ENCODE data around the gene KNDC1.

The KNDC1 gene

DNA sequence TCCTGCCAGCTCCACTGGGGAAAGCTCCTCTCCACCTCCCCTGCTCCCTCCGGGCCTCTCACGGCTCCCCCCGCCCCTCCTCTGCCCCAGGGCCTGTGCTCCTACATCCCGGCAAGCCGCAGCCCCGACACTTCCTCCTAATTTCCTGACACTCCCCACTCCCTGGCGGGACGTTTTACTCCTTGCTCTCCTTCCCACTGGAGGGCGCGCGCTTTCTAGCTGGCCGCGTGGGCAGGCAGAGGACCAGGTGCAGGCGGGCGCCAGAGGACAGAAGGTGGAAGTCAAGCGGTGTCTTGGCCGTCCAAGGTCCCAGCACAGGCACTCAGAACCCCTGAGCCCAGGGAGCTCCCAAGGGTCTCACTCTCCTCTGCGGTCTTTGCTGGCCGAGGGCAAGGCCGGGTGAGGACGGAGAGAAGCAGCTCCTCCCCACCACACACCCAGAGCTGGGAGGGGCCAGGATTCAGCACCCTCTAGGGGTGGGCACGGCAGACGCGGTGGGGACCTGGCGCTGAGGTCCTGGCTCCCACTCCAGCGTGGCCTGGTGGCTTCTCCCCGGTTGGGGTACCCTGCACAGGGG is 97.6 kb downstream of the KNDC1 start:
- H3K9ac ChIP-seq (ENCODE audit: low read length): peak overlapping the region; percentile 5
- H3K23ac ChIP-seq (ENCODE audit: low read length in 2 of 2): no peak overlapping the region
- H3K27me3 ChIP-seq (ENCODE audit: control insufficient read depth in 1 of 2, insufficient read depth in 1 of 2, low read length in 2 of 2): no peaks in the 10 kb centered on the region
- H3K36me3 ChIP-seq (ENCODE audit: control insufficient read depth in 1 of 2, insufficient read depth in 2 of 2, low read depth in 1 of 2, low read length in 2 of 2): no peaks in the 10 kb centered on the region
- H4K91ac ChIP-seq (ENCODE audit: low read length): peak overlapping the region; percentile 84
- H4K8ac ChIP-seq (ENCODE audit: low read length): peak overlapping the region; percentile 94
- no peak overlapping the region for H2BK5ac ChIP-seq (ENCODE audit: low read depth, low read length, poor library complexity, severe bottlenecking)
- H3K79me1 ChIP-seq (replicated peaks; ENCODE audit: low read length, poor library complexity, severe bottlenecking): no peaks in the 10 kb centered on the region
- H3K4ac ChIP-seq (ENCODE audit: low read depth in 1 of 2, low read length in 2 of 2): peak overlapping the region in 1 of 2 experiments; percentile 32
- peak overlapping the region; percentile 20 for H2AFZ ChIP-seq (ENCODE audit: low read depth, low read length)
- H3K4me2 ChIP-seq (ENCODE audit: low read length, poor library complexity, severe bottlenecking): peak overlapping the region; percentile 60
- H2BK12ac ChIP-seq (ENCODE audit: low read length in 2 of 2): peak overlapping the region; percentile 79 to 98
- no peak overlapping the region for H2AK5ac ChIP-seq (ENCODE audit: low read length, severe bottlenecking)
- 8% methylated on average over 27 of the region's 27 CpGs for WGBS
- no peak overlapping the region for H2BK120ac ChIP-seq (ENCODE audit: low read depth, low read length)
- peaks cover 44% of the 10 kb centered on the region for H3K4me1 ChIP-seq (ENCODE audit: control insufficient read depth, insufficient read depth, low read depth, low read length)
- DNase-seq: peak; percentile 48
- no peaks in the 10 kb centered on the region for H3K9me3 ChIP-seq (ENCODE audit: control insufficient read depth, low read length)
- H2BK15ac ChIP-seq (ENCODE audit: low read depth, poor library complexity, severe bottlenecking): peak overlapping the region; percentile 86
- peak overlapping the region in 1 of 2 experiments; percentile 79 for H3K14ac ChIP-seq (ENCODE audit: low read length in 2 of 2)
- peak overlapping the region; percentile 26 to 35 for H3K4me3 ChIP-seq (ENCODE audit: insufficient read depth in 1 of 2, low read depth in 1 of 2, low read length in 2 of 2)
- no peak overlapping the region for H3K27ac ChIP-seq (ENCODE audit: low read length, poor library complexity, severe bottlenecking)
- H3K18ac ChIP-seq (ENCODE audit: low read depth in 1 of 2, low read length in 2 of 2): peak overlapping the region; percentile 52 to 94

DNA sequence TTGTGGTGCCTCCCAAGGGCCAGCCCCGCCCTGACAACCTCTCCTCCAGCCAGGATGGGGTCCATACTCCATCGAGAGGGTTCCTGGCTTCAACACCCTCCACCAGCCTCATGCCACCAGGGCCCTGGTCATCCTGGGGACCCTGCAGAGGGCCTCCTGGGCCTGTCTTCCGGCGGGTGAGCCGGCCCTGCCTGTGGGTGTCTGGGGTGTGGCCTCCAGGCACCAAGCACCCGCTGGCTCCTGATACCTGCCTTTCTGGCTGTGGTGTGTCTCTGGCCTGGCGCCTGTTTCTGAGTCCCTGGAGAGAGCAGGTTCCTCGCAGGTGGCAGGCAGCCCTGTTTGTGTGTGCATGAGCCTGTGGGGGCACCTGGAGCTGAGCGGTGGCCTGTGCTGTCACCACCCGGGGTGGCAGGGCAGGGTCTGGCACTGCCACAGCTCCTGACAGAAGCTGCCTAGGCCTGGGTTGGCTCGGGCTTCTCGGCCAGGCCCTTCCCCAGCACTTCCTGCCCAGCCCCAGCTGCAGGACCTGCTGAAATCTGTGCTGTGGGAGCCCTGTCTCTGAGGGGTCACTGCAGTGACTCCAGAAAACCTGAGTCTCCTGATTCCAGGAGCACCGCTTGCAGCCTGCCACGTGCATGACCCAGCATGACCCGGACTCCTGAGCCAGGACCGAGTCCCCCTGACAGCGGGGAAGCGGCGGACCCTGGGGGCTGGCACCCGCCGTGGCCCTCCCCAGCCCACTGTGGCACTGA is 98.2 kb downstream of the KNDC1 start:
- Histone ChIP-seq H2BK5ac (ENCODE audit: low read depth, low read length, poor library complexity, severe bottlenecking) (no peak overlapping the region), H3K4me3 (ENCODE audit: insufficient read depth in 1 of 2, low read depth in 1 of 2, low read length in 2 of 2) (no peak overlapping the region), H3K18ac (ENCODE audit: low read depth in 1 of 2, low read length in 2 of 2) (peak overlapping the region; percentile 92 to 94), H3K23ac (ENCODE audit: low read length in 2 of 2) (peak overlapping the region in 1 of 2 experiments; percentile 27), H3K9me3 (ENCODE audit: control insufficient read depth, low read length) (no peaks in the 10 kb centered on the region), H2BK12ac (ENCODE audit: low read length in 2 of 2) (peak overlapping the region; percentile 89 to 98), H3K27me3 (ENCODE audit: control insufficient read depth in 1 of 2, insufficient read depth in 1 of 2, low read length in 2 of 2) (no peaks in the 10 kb centered on the region), H2AK5ac (ENCODE audit: low read length, severe bottlenecking) (peak overlapping the region; percentile 34), H4K91ac (ENCODE audit: low read length) (peak overlapping the region; percentile 98), H2BK15ac (ENCODE audit: low read depth, poor library complexity, severe bottlenecking) (peak overlapping the region; percentile 75), H3K14ac (ENCODE audit: low read length in 2 of 2) (peak overlapping the region in 1 of 2 experiments; percentile 3), H3K4me1 (ENCODE audit: control insufficient read depth, insufficient read depth, low read depth, low read length) (peaks cover 48% of the 10 kb centered on the region), H3K79me1 (replicated peaks; ENCODE audit: low read length, poor library complexity, severe bottlenecking) (no peaks in the 10 kb centered on the region), H3K27ac (ENCODE audit: low read length, poor library complexity, severe bottlenecking) (peak overlapping the region; percentile 91), H2AFZ (ENCODE audit: low read depth, low read length) (no peak overlapping the region), H3K9ac (ENCODE audit: low read length) (peak overlapping the region; percentile 5), H2BK120ac (ENCODE audit: low read depth, low read length) (peak overlapping the region; percentile 56), H3K4ac (ENCODE audit: low read depth in 1 of 2, low read length in 2 of 2) (peak overlapping the region; percentile 86 to 87), H3K36me3 (ENCODE audit: control insufficient read depth in 1 of 2, insufficient read depth in 2 of 2, low read depth in 1 of 2, low read length in 2 of 2) (peaks cover 0 to 3% of the 10 kb centered on the region in 2 experiments), H4K8ac (ENCODE audit: low read length) (peak overlapping the region; percentile 93), H3K4me2 (ENCODE audit: low read length, poor library complexity, severe bottlenecking) (peak overlapping the region; percentile 60)
- 77% methylated on average over 20 of the region's 21 CpGs for WGBS
- no peak for DNase-seq

DNA sequence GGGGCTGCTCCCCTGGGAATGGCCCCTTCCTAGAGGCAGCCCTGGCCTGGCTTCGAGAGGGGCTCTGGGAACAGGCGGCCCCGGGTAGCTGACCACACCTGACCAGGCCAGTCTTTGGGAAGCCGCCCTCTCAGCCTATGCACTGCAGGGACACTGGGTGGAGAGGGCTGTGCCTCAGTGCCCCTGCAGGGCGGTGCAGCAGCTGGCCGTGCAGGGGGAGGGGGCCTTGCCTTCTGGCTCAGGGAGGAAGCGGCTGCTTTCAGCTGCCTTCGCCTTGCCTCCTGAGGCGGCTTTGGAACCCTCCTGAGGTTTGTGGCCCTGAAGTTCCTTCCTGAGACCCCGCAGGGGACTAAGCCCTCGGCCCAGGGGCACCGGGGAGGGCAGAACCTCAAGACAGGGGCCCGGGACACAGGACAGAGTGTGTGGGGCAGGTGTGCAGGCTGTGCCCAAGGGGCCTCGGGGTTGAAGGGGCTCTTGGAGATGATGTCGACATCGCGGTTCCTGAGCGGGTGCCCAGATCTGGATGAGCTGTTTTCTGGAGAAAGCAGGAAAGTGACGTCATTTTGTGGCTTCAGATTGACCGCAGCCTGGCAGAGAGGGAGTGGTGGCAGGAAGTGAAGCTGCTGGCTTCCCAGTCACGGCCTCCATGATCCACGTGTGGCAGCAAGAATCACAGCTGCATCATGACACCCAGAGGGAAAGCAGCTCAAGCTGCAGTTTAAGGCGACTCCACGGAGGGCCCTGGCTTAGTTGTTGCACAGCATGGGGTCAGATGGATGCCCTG is 99.0 kb downstream of the KNDC1 start:
- H2BK15ac ChIP-seq (ENCODE audit: low read depth, poor library complexity, severe bottlenecking): peak overlapping the region; percentile 75
- peaks cover 48% of the 10 kb centered on the region for H3K4me1 ChIP-seq (ENCODE audit: control insufficient read depth, insufficient read depth, low read depth, low read length)
- peak overlapping the region; percentile 98 for H4K91ac ChIP-seq (ENCODE audit: low read length)
- H3K23ac ChIP-seq (ENCODE audit: low read length in 2 of 2): peak overlapping the region in 1 of 2 experiments; percentile 27
- peak overlapping the region in 1 of 2 experiments; percentile 93 for H3K14ac ChIP-seq (ENCODE audit: low read length in 2 of 2)
- H3K27me3 ChIP-seq (ENCODE audit: control insufficient read depth in 1 of 2, insufficient read depth in 1 of 2, low read length in 2 of 2): no peaks in the 10 kb centered on the region
- peak overlapping the region; percentile 91 for H3K27ac ChIP-seq (ENCODE audit: low read length, poor library complexity, severe bottlenecking)
- no peak overlapping the region for H3K4me3 ChIP-seq (ENCODE audit: insufficient read depth in 1 of 2, low read depth in 1 of 2, low read length in 2 of 2)
- H3K18ac ChIP-seq (ENCODE audit: low read depth in 1 of 2, low read length in 2 of 2): peak overlapping the region; percentile 92 to 94
- peak overlapping the region; percentile 98 for H2BK12ac ChIP-seq (ENCODE audit: low read length in 2 of 2)
- no peaks in the 10 kb centered on the region for H3K9me3 ChIP-seq (ENCODE audit: control insufficient read depth, low read length)
- 26% methylated on average over 24 of the region's 24 CpGs for WGBS
- peak overlapping the region; percentile 34 for H2AK5ac ChIP-seq (ENCODE audit: low read length, severe bottlenecking)
- peak overlapping the region; percentile 93 for H4K8ac ChIP-seq (ENCODE audit: low read length)
- peaks cover 0 to 3% of the 10 kb centered on the region in 2 experiments for H3K36me3 ChIP-seq (ENCODE audit: control insufficient read depth in 1 of 2, insufficient read depth in 2 of 2, low read depth in 1 of 2, low read length in 2 of 2)
- H3K9ac ChIP-seq (ENCODE audit: low read length): peak overlapping the region; percentile 51
- H3K79me1 ChIP-seq (replicated peaks; ENCODE audit: low read length, poor library complexity, severe bottlenecking): no peaks in the 10 kb centered on the region
- H3K4ac ChIP-seq (ENCODE audit: low read depth in 1 of 2, low read length in 2 of 2): peak overlapping the region; percentile 86 to 87
- peak overlapping the region; percentile 56 for H2BK120ac ChIP-seq (ENCODE audit: low read depth, low read length)
- no peak overlapping the region for H3K4me2 ChIP-seq (ENCODE audit: low read length, poor library complexity, severe bottlenecking)
- peak overlapping the region; percentile 1 for H2AFZ ChIP-seq (ENCODE audit: low read depth, low read length)
- DNase-seq: peak; percentile 99
- H2BK5ac ChIP-seq (ENCODE audit: low read depth, low read length, poor library complexity, severe bottlenecking): peak overlapping the region; percentile 19
